BE2C (cell line): ENCODE results near the gene CDH4.

ENCODE experiments used
- DNase-seq: peaks from one replicate; pipeline ENCODE4 v3.0.0-alpha.2; 2020
- H3K27me3 ChIP-seq: fragments of 250-450 bp; sonication (Bioruptor Pico); 2 replicates; pipeline ENCODE4 v1.5.1; 2020; ENCODE audit warnings: mild to moderate bottlenecking
- H3K36me3 ChIP-seq: fragments of 250-450 bp; sonication (Bioruptor Pico); 2 replicates; pipeline ENCODE4 v1.5.1; 2020; ENCODE audit warnings: mild to moderate bottlenecking
- H3K4me1 ChIP-seq: fragments of 250-450 bp; sonication (Bioruptor Pico); 2 replicates; pipeline ENCODE4 v1.5.1; 2020
- H3K4me3 ChIP-seq: 2 replicates; pipeline ENCODE4 v1.5.1; 2011; ENCODE audit warnings: low read depth, low read length
- H3K9me3 ChIP-seq: fragments of 250-450 bp; sonication (Bioruptor Pico); 2 replicates; pipeline ENCODE4 v1.5.1; 2020
- CTCF ChIP-seq: IDR thresholded peaks from 2 replicates; pipeline ENCODE4 v1.5.1; 2012; ENCODE audit warnings: mild to moderate bottlenecking, low read depth, low read length

The CDH4 gene

GRCh38 chr20:61937963-61938838, 686.1 kb downstream of the CDH4 start:
- no peak for TF ChIP-seq CTCF
- Histone ChIP-seq H3K36me3 (no peaks in the 10 kb centered on the region), H3K4me1 (no peaks in the 10 kb centered on the region), H3K9me3 (no peaks in the 10 kb centered on the region), H3K4me3 (no peak overlapping the region), H3K27me3 (no peaks in the 10 kb centered on the region)
- DNase-seq, result no peak

GRCh38 chr20:61938839-61939690, 687.0 kb downstream of the CDH4 start:
- TF ChIP-seq CTCF, result no peak
- DNase-seq, result no peak
- H3K36me3 ChIP-seq, result no peaks in the 10 kb centered on the region
- H3K27me3 ChIP-seq, result no peaks in the 10 kb centered on the region
- no peak overlapping the region for H3K4me3 ChIP-seq
- no peaks in the 10 kb centered on the region for H3K9me3 ChIP-seq
- no peaks in the 10 kb centered on the region for H3K4me1 ChIP-seq

- no peaks in the 10 kb centered on the region for H3K36me3 ChIP-seq
- no peaks in the 10 kb centered on the region for H3K4me1 ChIP-seq
- no peak overlapping the region for H3K4me3 ChIP-seq
- H3K27me3 ChIP-seq, result no peaks in the 10 kb centered on the region
- no peaks in the 10 kb centered on the region for H3K9me3 ChIP-seq
- TF ChIP-seq CTCF, result no peak
- DNase-seq, result no peak
These were observed 687.8 kb downstream of the CDH4 start for GRCh38 chr20:61939691-61940360.

GRCh38 chr20:61940491-61940890, 688.4 kb downstream of the CDH4 start:
- no peak for TF ChIP-seq CTCF
- H3K27me3 ChIP-seq, result no peaks in the 10 kb centered on the region
- H3K36me3 ChIP-seq, result no peaks in the 10 kb centered on the region
- H3K4me1 ChIP-seq, result no peaks in the 10 kb centered on the region
- no peaks in the 10 kb centered on the region for H3K9me3 ChIP-seq
- no peak overlapping the region for H3K4me3 ChIP-seq
- no peak for DNase-seq

- H3K4me3 ChIP-seq, result no peak overlapping the region
- DNase-seq, result no peak
- TF ChIP-seq CTCF, result no peak
- no peaks in the 10 kb centered on the region for H3K27me3 ChIP-seq
- no peaks in the 10 kb centered on the region for H3K4me1 ChIP-seq
- no peaks in the 10 kb centered on the region for H3K9me3 ChIP-seq
- no peaks in the 10 kb centered on the region for H3K36me3 ChIP-seq
These were observed 689.1 kb downstream of the CDH4 start for GRCh38 chr20:61940976-61941720.
